Activated CD4-positive, alpha-beta T cell treated with anti-CD3 and anti-CD28 coated beads, Interleukin-2, amount 50 U/mL, for 16 hours (primary cell): ENCODE data around the gene NOX1.
"Not testable (repeated sequence)": the region's sequence is repeated elsewhere in the genome, so short reads cannot be mapped to it uniquely, and the experiment has no call there.

Experiments
- DNase-seq: peaks from one replicate; pipeline ENCODE4 v3.0.0-alpha.2; 2020

The NOX1 gene

GRCh38 chrX:100819534-100819836, 54.7 kb downstream of the NOX1 start:
- DNase-seq: no peak

GRCh38 chrX:100817340-100817739, 56.8 kb downstream of the NOX1 start:
- DNase-seq: no peak

- DNase-seq: no peak
These were observed 61.7 kb downstream of the NOX1 start for GRCh38 chrX:100812216-100813158.

GRCh38 chrX:100808265-100808664, 65.9 kb downstream of the NOX1 start:
- not testable (repeated sequence) for DNase-seq

GRCh38 chrX:100804780-100805179, 69.4 kb downstream of the NOX1 start:
- DNase-seq: no peak

- DNase-seq: no peak
These were observed 71.3 kb downstream of the NOX1 start for GRCh38 chrX:100802843-100803242.

- no peak for DNase-seq
These were observed 75.5 kb downstream of the NOX1 start for GRCh38 chrX:100798484-100799214.

GRCh38 chrX:100797359-100797758, 76.8 kb downstream of the NOX1 start:
- no peak for DNase-seq

GRCh38 chrX:100796371-100796770, 77.8 kb downstream of the NOX1 start:
- not testable (repeated sequence) for DNase-seq
